HCT116 (cell line): ENCODE results near the gene SCPEP1. TPM values are rescaled to one million over a fixed set of nuclear protein-coding genes. Genes with fewer than 3 reads are reported as not detected.

Experiments
- ATAC-seq: fragments of 200-7000 bp; cut with Tn5 transposase; 2 replicates; pipeline ENCODE4 v1.9.1; 2020; ENCODE audit warnings: mild to moderate bottlenecking, moderate library complexity
- BruUV-seq: library from RNA; stranded (reverse); fragments of 400-500 nt; replicated peaks from 2 replicates; lab custom pipeline; 2021; lab: Mats Ljungman, UMichigan
- CTCF ChIA-PET: fragments of 300-600 bp; sonication (Branson Sonifier 250); formaldehyde crosslinking; loops from one replicate; lab custom pipeline; 2021; ENCODE audit warnings: antibody characterized with exemption; lab: Charles Lee
- POLR2A ChIA-PET: fragments of 300-600, 350-600 bp; sonication (Branson Sonifier 250); formaldehyde crosslinking; loops from one replicate; lab custom pipeline; 2021; ENCODE audit warnings: antibody characterized with exemption; lab: Charles Lee
- RAD21 ChIA-PET, 2 experiments: fragments of 300-600 bp; sonication (Branson Sonifier 250); formaldehyde crosslinking; loops; one replicate each; lab custom pipeline; 2023; ENCODE audit warnings: low total read pairs in 2 of 2; ENCODE audit not compliant: uncharacterized antibody in 2 of 2, unreplicated experiment in 2 of 2, low non-redundant PET in 1 of 2; lab: Charles Lee
- DNase-seq: peaks from one replicate; pipeline ENCODE4 v3.0.0-alpha.2; 2010; ENCODE audit warnings: low read depth, low spot score
- H2AFZ ChIP-seq: fragments of 200-600 bp; shearing (Covaris generic), sonication (generic); 2 replicates; pipeline ENCODE4 v1.6.1; 2017; ENCODE audit warnings: low read depth, mixed run types, mixed read lengths, antibody characterized with exemption, low read length; ENCODE audit not compliant: poor library complexity, severe bottlenecking
- H3K27ac ChIP-seq: 2 replicates; pipeline ENCODE4 v1.5.1; 2012; ENCODE audit warnings: low read depth, low read length
- H3K27me3 ChIP-seq: fragments of 200-600 bp; sonication (generic); 2 replicates; pipeline ENCODE4 v1.6.1; 2016; ENCODE audit warnings: mixed run types, low read length, mixed read lengths; ENCODE audit not compliant: insufficient read depth
- H3K36me3 ChIP-seq, 2 experiments: fragments of 200-500 bp in 1 of 2; fragments of 200-600 bp in 1 of 2; sonication (Bioruptor generic) in 1 of 2; sonication (generic) in 1 of 2; 2 replicates each; pipeline versions ENCODE4 v1.5.1 to v1.6.1; 2014 to 2016; ENCODE audit warnings: low read length in 2 of 2, inconsistent platforms in 1 of 2, mixed read lengths in 1 of 2, mixed run types in 1 of 2; ENCODE audit not compliant: insufficient read depth in 2 of 2, control insufficient read depth in 1 of 2
- H3K4me1 ChIP-seq, 2 experiments: fragments of 200-600 bp in 1 of 2; sonication (generic) in 1 of 2; 2 replicates each; pipeline versions ENCODE4 v1.5.1 to v1.6.1; 2012 to 2017; ENCODE audit warnings: low read length in 2 of 2, inconsistent platforms in 1 of 2, mild to moderate bottlenecking in 1 of 2, mixed read lengths in 1 of 2, mixed run types in 1 of 2, moderate library complexity in 1 of 2; ENCODE audit not compliant: insufficient read depth in 2 of 2, control insufficient read depth in 1 of 2
- H3K4me2 ChIP-seq: fragments of 200-600 bp; sonication (generic); 2 replicates; pipeline ENCODE4 v1.6.1; 2017; ENCODE audit warnings: mixed run types, low read length, mixed read lengths
- H3K4me3 ChIP-seq, 2 experiments: fragments of 200-600 bp in 1 of 2; sonication (generic) in 1 of 2; replicated peaks in 1 of 2; 2 replicates each; pipeline ENCODE4 v1.5.1; 2011 to 2016; ENCODE audit warnings: low read length in 2 of 2, control low read depth in 1 of 2, low read depth in 1 of 2, mild to moderate bottlenecking in 1 of 2, mixed read lengths in 1 of 2, mixed run types in 1 of 2
- H3K79me2 ChIP-seq: fragments of 200-600 bp; sonication (generic); 2 replicates; pipeline ENCODE4 v1.6.1; 2017; ENCODE audit warnings: mild to moderate bottlenecking, mixed run types, low read length, moderate library complexity, mixed read lengths; ENCODE audit not compliant: insufficient read depth
- H3K9ac ChIP-seq: fragments of 200-600 bp; sonication (generic); 2 replicates; pipeline ENCODE4 v1.6.1; 2016; ENCODE audit warnings: low read length, mixed read lengths
- H3K9me2 ChIP-seq: fragments of 200-600 bp; sonication (generic), shearing (Covaris generic); 2 replicates; pipeline ENCODE4 v1.6.1; 2017; ENCODE audit warnings: mixed run types, mild to moderate bottlenecking, moderate library complexity; ENCODE audit not compliant: insufficient read depth
- H3K9me3 ChIP-seq, 2 experiments: fragments of 200-500 bp in 1 of 2; fragments of 200-600 bp in 1 of 2; sonication (Bioruptor generic) in 1 of 2; sonication (generic) in 1 of 2; 2 replicates each; pipeline ENCODE4 v1.6.1; 2014 to 2017; ENCODE audit warnings: low read length in 2 of 2, mixed read lengths in 2 of 2, inconsistent platforms in 1 of 2, low read depth in 1 of 2, mild to moderate bottlenecking in 1 of 2, mixed run types in 1 of 2, moderate library complexity in 1 of 2; ENCODE audit not compliant: control insufficient read depth in 1 of 2, insufficient read depth in 1 of 2
- H4K20me1 ChIP-seq: fragments of 200-600 bp; sonication (generic), shearing (Covaris generic); 2 replicates; pipeline ENCODE4 v1.6.1; 2017; ENCODE audit warnings: mixed run types, mild to moderate bottlenecking, moderate library complexity; ENCODE audit not compliant: insufficient read depth
- CBX3 ChIP-seq: IDR thresholded peaks from 2 replicates; pipeline ENCODE4 v1.6.1; 2012; ENCODE audit warnings: low read depth
- EGR1 ChIP-seq: IDR thresholded peaks from 2 replicates; pipeline ENCODE4 v1.6.1; 2012; ENCODE audit warnings: low read depth
- ELF1 ChIP-seq: IDR thresholded peaks from 2 replicates; pipeline ENCODE4 v1.6.1; 2012; ENCODE audit warnings: low read depth, borderline replicate concordance
- EZH2 ChIP-seq: fragments of 200-600 bp; sonication (generic); IDR thresholded peaks from 2 replicates; pipeline ENCODE4 v1.6.1; 2017; ENCODE audit warnings: antibody characterized with exemption, mixed run types
- FOSL1 ChIP-seq: IDR thresholded peaks from 2 replicates; pipeline ENCODE4 v1.6.1; 2012; ENCODE audit warnings: low read depth
- JUND ChIP-seq: IDR thresholded peaks from 2 replicates; pipeline ENCODE4 v1.6.1; 2012
- POLR2A ChIP-seq: IDR thresholded peaks from 2 replicates; pipeline ENCODE4 v1.7.0; 2011; ENCODE audit warnings: borderline replicate concordance; ENCODE audit not compliant: insufficient read depth, insufficient read length; ENCODE audit errors: extremely low read depth
- RAD21 ChIP-seq: IDR thresholded peaks from 2 replicates; pipeline ENCODE4 v1.6.1; 2012; ENCODE audit warnings: low read depth, mild to moderate bottlenecking
- SP1 ChIP-seq: IDR thresholded peaks from 2 replicates; pipeline ENCODE4 v1.6.1; 2012; ENCODE audit warnings: low read depth
- SRF ChIP-seq: IDR thresholded peaks from 2 replicates; pipeline ENCODE4 v1.6.1; 2012; ENCODE audit warnings: low read depth
- ZNF274 ChIP-seq: fragments of 200-500 bp; sonication (Bioruptor generic); IDR thresholded peaks from 2 replicates; pipeline ENCODE4 v1.6.1; 2014; ENCODE audit warnings: mild to moderate bottlenecking, low read depth, low read length, inconsistent platforms
- intact Hi-C: fragments of 100-400 bp; cut with micrococcal nuclease; formaldehyde crosslinking; loops from 2 replicates; pipeline ENCODE4 v1.10.0; 2022
- total RNA-seq: library from RNA; stranded (reverse); gene quantifications from one replicate; pipeline ENCODE4 v1.2.1, GENCODE V29; 2021; ENCODE audit not compliant: unreplicated experiment
- TF ChIP-seq, protein P1 (sequence below), 3 experiments: fragments of 200-600 bp in 1 of 3; sonication (generic) in 1 of 3; IDR thresholded peaks in 2 of 3; conservative IDR thresholded peaks in 1 of 3; 2 replicates each; pipeline ENCODE4 v1.5.1; 2012 to 2017; ENCODE audit warnings: low read depth in 2 of 3, low read length in 2 of 3, antibody characterized with exemption in 1 of 3, borderline replicate concordance in 1 of 3, control low read depth in 1 of 3, mild to moderate bottlenecking in 1 of 3, mixed read lengths in 1 of 3, mixed run types in 1 of 3, moderate library complexity in 1 of 3; ENCODE audit not compliant: insufficient read depth in 1 of 3

The SCPEP1 gene
- total RNA-seq, 1 experiment from 2014 or later: 28.3 TPM

DNA sequence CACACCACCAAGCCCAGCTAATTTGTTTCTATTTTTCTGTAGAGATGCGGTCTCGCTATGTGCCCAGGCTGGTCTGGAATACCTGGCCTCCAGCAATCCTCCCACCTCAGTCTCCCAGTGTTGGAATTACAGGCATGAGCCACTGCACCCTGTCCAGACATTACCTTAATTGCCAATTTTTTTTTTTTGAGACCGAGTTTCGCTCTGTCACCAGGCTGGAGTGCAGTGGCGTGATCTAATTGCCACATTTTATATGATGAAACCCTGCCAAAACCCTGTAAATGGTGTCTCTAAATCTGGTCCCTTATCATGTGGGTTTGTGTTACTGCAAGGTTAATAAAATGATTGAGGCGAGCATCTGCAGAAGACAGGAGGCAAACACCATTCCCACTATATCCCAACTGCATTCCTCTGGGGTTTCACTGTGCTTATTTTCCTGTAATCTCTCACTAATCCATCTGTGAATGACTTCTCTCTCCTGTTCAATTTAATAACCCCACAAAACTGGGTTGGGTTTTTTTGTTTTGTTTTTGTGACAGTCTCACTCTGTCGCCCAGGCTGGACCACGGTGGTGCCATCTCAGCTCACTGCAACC, 44.7 kb upstream of the SCPEP1 start:
- TF ChIP-seq EGR1 (no peak), SRF (no peak), EZH2 (no peak), SP1 (no peak), POLR2A (no peak), ZNF274 (no peak), FOSL1 (no peak), CBX3 (no peak), JUND (no peak), RAD21 (no peak), ELF1 (no peak)
- TF ChIP-seq, protein P1, sequence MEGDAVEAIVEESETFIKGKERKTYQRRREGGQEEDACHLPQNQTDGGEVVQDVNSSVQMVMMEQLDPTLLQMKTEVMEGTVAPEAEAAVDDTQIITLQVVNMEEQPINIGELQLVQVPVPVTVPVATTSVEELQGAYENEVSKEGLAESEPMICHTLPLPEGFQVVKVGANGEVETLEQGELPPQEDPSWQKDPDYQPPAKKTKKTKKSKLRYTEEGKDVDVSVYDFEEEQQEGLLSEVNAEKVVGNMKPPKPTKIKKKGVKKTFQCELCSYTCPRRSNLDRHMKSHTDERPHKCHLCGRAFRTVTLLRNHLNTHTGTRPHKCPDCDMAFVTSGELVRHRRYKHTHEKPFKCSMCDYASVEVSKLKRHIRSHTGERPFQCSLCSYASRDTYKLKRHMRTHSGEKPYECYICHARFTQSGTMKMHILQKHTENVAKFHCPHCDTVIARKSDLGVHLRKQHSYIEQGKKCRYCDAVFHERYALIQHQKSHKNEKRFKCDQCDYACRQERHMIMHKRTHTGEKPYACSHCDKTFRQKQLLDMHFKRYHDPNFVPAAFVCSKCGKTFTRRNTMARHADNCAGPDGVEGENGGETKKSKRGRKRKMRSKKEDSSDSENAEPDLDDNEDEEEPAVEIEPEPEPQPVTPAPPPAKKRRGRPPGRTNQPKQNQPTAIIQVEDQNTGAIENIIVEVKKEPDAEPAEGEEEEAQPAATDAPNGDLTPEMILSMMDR (IDR thresholded peaks at IDR 0.05 in 2 of 3, conservative IDR thresholded peaks at IDR 0.05 in 1 of 3; ENCODE audit: borderline replicate concordance in 1 of 3, insufficient read depth in 1 of 3, low read depth in 2 of 3, low read length in 2 of 3): no peak
- TF ChIP-seq, all 23 proteins: peak for 0
- Histone ChIP-seq H3K79me2 (no peaks in the 10 kb centered on the region), H3K4me2 (no peak overlapping the region), H3K4me1 (peaks cover 4 to 6% of the 10 kb centered on the region in 2 experiments; a peak in 1 of 4 replicates), H3K9me2 (no peaks in the 10 kb centered on the region), H3K9ac (no peak overlapping the region), H3K36me3 (peaks cover 12 to 35% of the 10 kb centered on the region in 2 experiments), H3K4me3 (no peak overlapping the region), H3K27ac (no peak overlapping the region), H3K27me3 (no peaks in the 10 kb centered on the region), H2AFZ (no peak overlapping the region), H3K9me3 (peaks cover 9 to 26% of the 10 kb centered on the region in 2 experiments; a peak in 2 of 4 replicates), H4K20me1 (peaks cover 6% of the 10 kb centered on the region; the same call in 1 of the 2 replicates)
- POLR2A ChIA-PET: interaction anchor here (2.3 kb wide), 1 partner anchor 20 kb away, joined by 10 read pairs; the partner anchor contains the start of gene TRIM25
- no TSS peak for BruUV-seq
- RAD21 ChIA-PET: no interaction called here
- CTCF ChIA-PET: no interaction called here
- ATAC-seq (no peak), DNase-seq (no peak)
- intact Hi-C loops: no loop called here
